Measurements from ENCODE around the gene NLRP10. TPM values are rescaled to one million over a fixed set of nuclear protein-coding genes. Genes with fewer than 3 reads are reported as not detected.

NLRP10 gene
- total and polyA plus RNA-seq, 4 experiments from 2014 or later: not detected

DNA sequence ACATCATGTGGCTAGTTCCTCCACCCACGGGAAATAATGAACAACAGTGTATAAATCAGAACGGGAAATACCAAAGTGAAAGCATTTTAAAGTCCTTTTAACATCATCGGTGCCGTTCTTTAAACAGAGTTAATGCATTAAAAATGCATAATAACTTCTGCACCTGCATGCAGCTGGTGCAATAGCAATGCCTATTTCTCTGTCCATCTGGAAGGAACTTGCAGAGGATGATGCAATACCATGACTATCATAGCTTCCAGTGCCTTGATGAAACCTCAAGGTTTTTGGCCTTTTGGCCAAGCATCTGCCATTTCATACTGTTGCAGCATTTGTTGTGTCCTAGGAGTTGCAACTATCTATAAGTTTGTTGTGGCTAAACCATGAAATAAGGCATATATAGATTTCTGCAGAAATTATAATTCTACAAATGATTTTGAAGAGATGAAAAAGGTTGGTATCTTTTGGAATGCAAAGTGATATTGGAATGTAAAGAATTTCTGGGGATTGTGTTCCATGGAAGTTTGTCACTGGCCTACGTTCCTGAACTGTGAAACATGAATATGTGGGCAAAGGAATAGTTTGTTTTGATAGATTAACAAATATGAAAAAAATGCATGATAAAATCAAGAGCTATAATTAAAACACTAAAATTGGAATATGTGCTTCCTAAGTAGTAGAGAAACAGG lies 12.1 kb upstream of the NLRP10 start:
- Histone ChIP-seq H3K27me3 (ENCODE audit: insufficient read depth, low read length) (no peaks in the 10 kb centered on the region), H3K4me1 (ENCODE audit: insufficient read depth, low read length) (no peaks in the 10 kb centered on the region), H3K36me3 (ENCODE audit: insufficient read depth, low read length) (no peaks in the 10 kb centered on the region), H3K9me3 (ENCODE audit: control insufficient read depth in 1 of 2, low read length in 2 of 2) (no peaks in the 10 kb centered on the region), H3K27ac (ENCODE audit: low read depth, low read length) (no peak overlapping the region), H3K4me3 (ENCODE audit: low read length in 2 of 2) (no peak overlapping the region)
- intact Hi-C loops (cut with micrococcal nuclease): no loop called here
- Mint-ChIP-seq H3K27me3 (peaks cover 4 to 12% of the 10 kb centered on the region in 2 donors), H3K4me1 (no peaks in the 10 kb centered on the region), H3K4me3 (no peak overlapping the region), H3K27ac (no peak overlapping the region), H3K36me3 (no peaks in the 10 kb centered on the region), H3K9me3 (no peaks in the 10 kb centered on the region)
- ChIA-PET CTCF (ENCODE audit: partially characterized antibody) (interaction anchor here (6.0 kb wide), 1 partner anchor 9 kb away, joined by 26 read pairs; the partner anchor contains the start of gene EIF3F), POLR2A (ENCODE audit: partially characterized antibody) (no interaction called here)
- no peak for DNase-seq

GRCh38 chr11:7974668-7975067 lies 9.4 kb upstream of the NLRP10 start:
- no peaks in the 10 kb centered on the region for H3K36me3 Mint-ChIP-seq
- DNase-seq: no peak
- H3K4me3 Mint-ChIP-seq: no peak overlapping the region
- no peak overlapping the region for H3K27ac Mint-ChIP-seq
- Histone ChIP-seq H3K4me3 (ENCODE audit: low read length in 2 of 2) (no peak overlapping the region), H3K36me3 (ENCODE audit: insufficient read depth, low read length) (no peaks in the 10 kb centered on the region), H3K9me3 (ENCODE audit: control insufficient read depth in 1 of 2, low read length in 2 of 2) (no peaks in the 10 kb centered on the region), H3K4me1 (ENCODE audit: insufficient read depth, low read length) (no peaks in the 10 kb centered on the region), H3K27me3 (ENCODE audit: insufficient read depth, low read length) (no peaks in the 10 kb centered on the region), H3K27ac (ENCODE audit: low read depth, low read length) (no peak overlapping the region)
- ChIA-PET POLR2A (ENCODE audit: partially characterized antibody) (no interaction called here), CTCF (ENCODE audit: partially characterized antibody) (interaction anchor here (6.0 kb wide), 1 partner anchor 12 kb away, joined by 26 read pairs; the partner anchor contains the start of gene EIF3F)
- intact Hi-C loops (cut with micrococcal nuclease): no loop called here
- peaks cover 12 to 13% of the 10 kb centered on the region in 2 donors for H3K27me3 Mint-ChIP-seq
- no peaks in the 10 kb centered on the region for H3K9me3 Mint-ChIP-seq
- H3K4me1 Mint-ChIP-seq: no peaks in the 10 kb centered on the region

DNA sequence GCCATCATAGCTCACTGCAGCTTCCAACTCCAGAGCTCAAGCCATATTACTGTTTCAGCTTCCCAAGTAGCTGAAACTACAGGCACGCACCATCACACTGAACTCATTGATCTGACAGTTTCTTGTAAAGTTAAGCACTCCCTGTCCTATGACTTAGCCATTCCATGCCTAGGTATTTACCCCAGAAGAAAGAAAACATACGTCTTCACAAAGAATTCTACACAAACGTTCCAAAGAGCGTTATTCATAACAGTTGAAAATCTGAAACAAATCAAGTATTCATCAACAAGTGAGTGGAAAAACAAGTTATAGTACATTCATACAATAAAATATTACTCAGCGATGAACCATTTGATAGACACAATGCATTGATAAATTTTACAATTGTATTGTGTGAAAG lies 7.8 kb upstream of the NLRP10 start:
- Histone ChIP-seq H3K36me3 (ENCODE audit: insufficient read depth, low read length) (no peaks in the 10 kb centered on the region), H3K27ac (ENCODE audit: low read depth, low read length) (no peak overlapping the region), H3K27me3 (ENCODE audit: insufficient read depth, low read length) (no peaks in the 10 kb centered on the region), H3K4me1 (ENCODE audit: insufficient read depth, low read length) (no peaks in the 10 kb centered on the region), H3K4me3 (ENCODE audit: low read length in 2 of 2) (no peak overlapping the region), H3K9me3 (ENCODE audit: control insufficient read depth in 1 of 2, low read length in 2 of 2) (no peaks in the 10 kb centered on the region)
- Mint-ChIP-seq H3K4me1 (no peaks in the 10 kb centered on the region), H3K9me3 (no peaks in the 10 kb centered on the region), H3K27ac (no peak overlapping the region), H3K36me3 (no peaks in the 10 kb centered on the region), H3K27me3 (peaks cover 12 to 15% of the 10 kb centered on the region in 2 donors), H3K4me3 (no peak overlapping the region)
- CTCF ChIA-PET (ENCODE audit: partially characterized antibody): interaction anchor here (6.0 kb wide), 1 partner anchor 13 kb away, joined by 26 read pairs; the partner anchor contains the start of gene EIF3F
- intact Hi-C loops (cut with micrococcal nuclease): no loop called here
- DNase-seq: no peak
- POLR2A ChIA-PET (ENCODE audit: partially characterized antibody): no interaction called here

- Histone ChIP-seq H3K4me1 (ENCODE audit: insufficient read depth, low read length) (no peaks in the 10 kb centered on the region), H3K36me3 (ENCODE audit: insufficient read depth, low read length) (no peaks in the 10 kb centered on the region), H3K4me3 (ENCODE audit: low read length in 2 of 2) (no peak overlapping the region), H3K9me3 (ENCODE audit: control insufficient read depth in 1 of 2, low read length in 2 of 2) (no peaks in the 10 kb centered on the region), H3K27ac (ENCODE audit: low read depth, low read length) (no peak overlapping the region), H3K27me3 (ENCODE audit: insufficient read depth, low read length) (no peaks in the 10 kb centered on the region)
- no peaks in the 10 kb centered on the region for H3K4me1 Mint-ChIP-seq
- no peak for DNase-seq
- no peaks in the 10 kb centered on the region for H3K36me3 Mint-ChIP-seq
- no peak overlapping the region for H3K4me3 Mint-ChIP-seq
- ChIA-PET CTCF (ENCODE audit: partially characterized antibody) (no interaction called here), POLR2A (ENCODE audit: partially characterized antibody) (no interaction called here)
- H3K9me3 Mint-ChIP-seq: no peaks in the 10 kb centered on the region
- H3K27ac Mint-ChIP-seq: peak overlapping the region in 1 of 7 donors; percentile 20
- peaks cover 12 to 15% of the 10 kb centered on the region in 2 donors for H3K27me3 Mint-ChIP-seq
- intact Hi-C loops (cut with micrococcal nuclease): no loop called here
Measured at GRCh38 chr11:7971846-7972245, 6.6 kb upstream of the NLRP10 start.

DNA sequence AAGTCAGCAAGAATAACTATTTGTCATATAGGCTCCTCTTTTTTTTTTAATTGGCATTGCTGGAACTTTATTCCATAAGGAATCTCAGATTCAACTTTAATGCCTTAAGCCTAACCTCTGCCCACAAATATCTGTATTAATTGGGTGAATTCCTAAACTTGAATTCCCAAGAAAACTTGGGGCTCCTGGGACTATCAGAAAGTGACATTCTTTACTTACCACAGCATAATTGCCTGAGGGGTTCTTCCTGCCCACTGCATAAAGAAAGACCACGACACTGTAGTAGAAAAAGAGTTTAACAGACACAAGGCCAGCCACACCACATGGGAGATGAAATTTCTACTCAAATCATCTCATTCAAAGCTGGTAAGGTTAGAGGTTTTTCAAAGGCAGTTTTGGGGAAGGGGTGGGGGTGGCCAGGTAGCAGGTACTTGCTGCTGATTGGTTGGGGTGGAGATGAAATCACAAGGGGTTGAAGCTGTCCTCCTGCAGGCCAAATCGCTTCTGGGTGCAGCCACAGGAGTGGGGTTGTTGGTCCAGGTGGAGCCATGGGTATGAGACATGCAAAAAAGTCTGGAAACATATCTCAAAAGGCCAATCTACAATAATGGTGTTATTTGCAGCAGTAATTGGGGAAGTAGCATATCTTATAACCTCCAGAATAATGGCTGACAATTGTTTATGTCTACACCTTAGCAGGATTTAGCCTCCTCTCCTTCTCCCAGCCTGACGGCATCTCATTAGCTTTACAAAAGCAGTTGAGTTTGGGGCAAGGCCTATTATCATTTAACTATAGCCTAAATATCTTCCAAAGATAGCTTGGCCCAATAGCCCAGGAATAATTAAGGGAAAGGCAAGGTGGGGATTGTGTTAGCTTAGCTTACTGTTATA lies 4.8 kb upstream of the NLRP10 start:
- Mint-ChIP-seq H3K27ac (no peak overlapping the region), H3K9me3 (no peaks in the 10 kb centered on the region), H3K4me1 (no peaks in the 10 kb centered on the region), H3K36me3 (no peaks in the 10 kb centered on the region), H3K27me3 (peaks cover 11 to 15% of the 10 kb centered on the region in 2 donors), H3K4me3 (no peak overlapping the region)
- POLR2A ChIA-PET (ENCODE audit: partially characterized antibody): no interaction called here
- intact Hi-C loops (cut with micrococcal nuclease): no loop called here
- no peaks in the 10 kb centered on the region for H3K9me3 ChIP-seq (ENCODE audit: control insufficient read depth in 1 of 2, low read length in 2 of 2)
- H3K36me3 ChIP-seq (ENCODE audit: insufficient read depth, low read length): no peaks in the 10 kb centered on the region
- no peak for DNase-seq
- H3K4me1 ChIP-seq (ENCODE audit: insufficient read depth, low read length): no peaks in the 10 kb centered on the region
- CTCF ChIA-PET (ENCODE audit: partially characterized antibody): no interaction called here
- H3K4me3 ChIP-seq (ENCODE audit: low read length in 2 of 2): no peak overlapping the region
- H3K27ac ChIP-seq (ENCODE audit: low read depth, low read length): no peak overlapping the region
- no peaks in the 10 kb centered on the region for H3K27me3 ChIP-seq (ENCODE audit: insufficient read depth, low read length)

- Histone ChIP-seq H3K4me3 (ENCODE audit: low read length in 2 of 2) (no peak overlapping the region), H3K27me3 (ENCODE audit: insufficient read depth, low read length) (no peaks in the 10 kb centered on the region), H3K27ac (ENCODE audit: low read depth, low read length) (no peak overlapping the region), H3K36me3 (ENCODE audit: insufficient read depth, low read length) (no peaks in the 10 kb centered on the region), H3K9me3 (ENCODE audit: control insufficient read depth in 1 of 2, low read length in 2 of 2) (no peaks in the 10 kb centered on the region), H3K4me1 (ENCODE audit: insufficient read depth, low read length) (no peaks in the 10 kb centered on the region)
- peaks cover 0 to 2% (median 0%) of the 10 kb centered on the region in 8 donors for H3K9me3 Mint-ChIP-seq
- no peaks in the 10 kb centered on the region for H3K36me3 Mint-ChIP-seq
- no peak overlapping the region for H3K27ac Mint-ChIP-seq
- H3K4me3 Mint-ChIP-seq: no peak overlapping the region
- H3K27me3 Mint-ChIP-seq: peaks cover 8 to 15% of the 10 kb centered on the region in 2 donors
- no peaks in the 10 kb centered on the region for H3K4me1 Mint-ChIP-seq
- no peak for DNase-seq
- ChIA-PET POLR2A (ENCODE audit: partially characterized antibody) (no interaction called here), CTCF (ENCODE audit: partially characterized antibody) (no interaction called here)
- intact Hi-C loops (cut with micrococcal nuclease): no loop called here
Measured at GRCh38 chr11:7968686-7969085, 3.4 kb upstream of the NLRP10 start.

GRCh38 chr11:7967826-7968225 lies 2.6 kb upstream of the NLRP10 start:
- CTCF ChIA-PET (ENCODE audit: partially characterized antibody): no interaction called here

More at GRCh38 chr11:7967826-7968225, 2.6 kb upstream of the NLRP10 start:
- H3K4me1 ChIP-seq (ENCODE audit: insufficient read depth, low read length): no peaks in the 10 kb centered on the region
- H3K27me3 ChIP-seq (ENCODE audit: insufficient read depth, low read length): no peaks in the 10 kb centered on the region
- Mint-ChIP-seq H3K27me3 (peaks cover 4 to 14% of the 10 kb centered on the region in 2 donors), H3K36me3 (no peaks in the 10 kb centered on the region), H3K4me3 (no peak overlapping the region), H3K27ac (no peak overlapping the region), H3K9me3 (peaks cover 0 to 2% (median 0%) of the 10 kb centered on the region in 8 donors), H3K4me1 (no peaks in the 10 kb centered on the region)
- no peak overlapping the region for H3K27ac ChIP-seq (ENCODE audit: low read depth, low read length)
- intact Hi-C loops (cut with micrococcal nuclease): no loop called here
- POLR2A ChIA-PET (ENCODE audit: partially characterized antibody): no interaction called here
- no peak overlapping the region for H3K4me3 ChIP-seq (ENCODE audit: low read length in 2 of 2)
- DNase-seq: no peak
- H3K9me3 ChIP-seq (ENCODE audit: control insufficient read depth in 1 of 2, low read length in 2 of 2): no peaks in the 10 kb centered on the region
- no peaks in the 10 kb centered on the region for H3K36me3 ChIP-seq (ENCODE audit: insufficient read depth, low read length)

Measured in CD4-positive, alpha-beta memory T cell (primary cell).